ENCODE results near the gene CFL1. TPM values are rescaled to one million over a fixed set of nuclear protein-coding genes. Genes with fewer than 3 reads are reported as not detected.

Gene CFL1
- total and polyA plus RNA-seq, 10 of the 15 experiments (the other 5 are each of a cell fraction or from before 2014, with no cell fraction given) = 164 to 2,994 (median 1,500) TPM

- no peaks in the 10 kb centered on the region; a peak in 1 of 4 replicates for H3K27me3 ChIP-seq (replicated peaks in 1 of 2; ENCODE audit: control insufficient read depth in 2 of 2, insufficient read depth in 2 of 2, low read length in 1 of 2)
- ATAC-seq (no peak), FAIRE-seq (no peak), DNase-seq (ENCODE audit: low read depth, low spot score) (no peak)
- 63% methylated on average over 6 of the region's 6 CpGs for WGBS (ENCODE audit: insufficient coverage, insufficient replicate concordance, low lambda C conversion rate, missing lambda C conversion rate)
- no peak overlapping the region for H3K4me2 ChIP-seq (ENCODE audit: control insufficient read depth, insufficient read depth)
- ChIA-PET RAD21 (ENCODE audit: unreplicated experiment) (interaction anchor here (0.7 to 1.1 kb wide), 3 partner anchors 10 to 308 kb away, joined by 3 to 4 read pairs (median 3); no protein-coding TSS in a partner anchor), SMC1A (ENCODE audit: uncharacterized antibody, unreplicated experiment) (interaction anchor here (1.1 to 1.2 kb wide), 2 partner anchors 27 to 95 kb away, joined by 3 read pairs; partner anchors contain the start of gene KAT5), CTCF (interaction anchor here (1.0 to 3.3 kb wide), 4 partner anchors 10 to 35 kb away, joined by 3 to 19 read pairs (median 12); partner anchors contain the start of gene AP5B1), POLR2A (interaction anchor here (0.7 to 1.4 kb wide), 2 partner anchors 15 to 23 kb away, joined by 3 to 6 read pairs; no protein-coding TSS in a partner anchor)
- H2AFZ ChIP-seq (ENCODE audit: control insufficient read depth, low read depth, low read length) = no peak overlapping the region
- in situ Hi-C loops (cut with MboI) = no loop called here
- no peak overlapping the region for H3K9ac ChIP-seq (ENCODE audit: control insufficient read depth, insufficient read depth, low read length)
- no peaks in the 10 kb centered on the region for H3K36me3 ChIP-seq (ENCODE audit: control insufficient read depth in 2 of 2, insufficient read depth in 2 of 2, low read length in 1 of 2)
- no peaks in the 10 kb centered on the region for H3K79me2 ChIP-seq (ENCODE audit: control insufficient read depth, insufficient read depth, low read length)
- H3K9me3 ChIP-seq (replicated peaks; ENCODE audit: control insufficient read depth, insufficient read depth, low read length) = no peaks in the 10 kb centered on the region
- no peak overlapping the region for H3K27ac ChIP-seq (ENCODE audit: control insufficient read depth, insufficient read depth)
- no TSS peak for BruUV-seq (replicated peaks)
- H3K4me3 ChIP-seq = no peak overlapping the region
- peaks cover 15% of the 10 kb centered on the region for H3K4me1 ChIP-seq (ENCODE audit: control insufficient read depth, insufficient read depth, low read length)
- intact Hi-C loops (cut with micrococcal nuclease; ENCODE audit: unreplicated experiment) = no loop called here
- TF ChIP-seq IRF4 (IDR thresholded peaks at IDR 0.05; ENCODE audit: low read depth, low read length) = no peak
- TF ChIP-seq RCOR1 (conservative IDR thresholded peaks at IDR 0.05; ENCODE audit: low read depth, low read length) = no peak
- TF ChIP-seq ZBTB4 (CRISPR knock-in tag; IDR thresholded peaks at IDR 0.05) = no peak
- no peak for TF ChIP-seq MLLT1 (IDR thresholded peaks at IDR 0.05)
- no peak for TF ChIP-seq HDAC2 (IDR thresholded peaks at IDR 0.05)
- no peaks in the 10 kb centered on the region for H4K20me1 ChIP-seq (ENCODE audit: control insufficient read depth, insufficient read depth)
Measured at GRCh38 chr11:65806979-65807378, 51.0 kb downstream of the CFL1 start.

Other genes starting within 250 kb of the CFL1 start
Only the 7 nearest of the 26 such genes appear.
- 0.11 and 0.54 TPM in 2 replicates for gene SNX32, start 24.2 kb downstream of the CFL1 start, total RNA-seq (2014; rRNA removed)
- gene SNX32, start 24.2 kb downstream of the CFL1 start, total RNA-seq (2014; rRNA removed; fragmentation: Illumina TruSeq; extraction: Trizol) = not detected in 2 replicates
- 0.16 and 0.41 TPM in 2 replicates for gene SNX32, start 24.2 kb downstream of the CFL1 start, total RNA-seq (2021)
- gene SNX32, start 24.2 kb downstream of the CFL1 start, polyA plus RNA-seq (2011; rRNA removed) = 0.05 TPM in 1 of 2 replicates, not detected in the other
- 0.21 TPM in 1 of 2 replicates, not detected in the other for gene SNX32, start 24.2 kb downstream of the CFL1 start, polyA plus RNA-seq (2014; fragmentation: Illumina TruSeq; extraction: Trizol)
- gene SNX32, start 24.2 kb downstream of the CFL1 start, polyA plus RNA-seq (2014; fragmentation: Nextera tagmentation; extraction: Ambion mirVana) = under 1 TPM; 0.04 to 0.06 TPM
- 0.10 and 0.36 TPM in 2 replicates for gene SNX32, start 24.2 kb downstream of the CFL1 start, polyA plus RNA-seq (2014; rRNA removed)
- 1 to 10 TPM in 1 of 2 experiments, under 1 TPM in 1; 0.67 to 1.5 TPM for gene SNX32, start 24.2 kb downstream of the CFL1 start, polyA plus RNA-seq (2016; fragmentation: Nextera tagmentation; extraction: Ambion mirVana)
- gene MUS81, start 2.3 kb upstream of the CFL1 start, total RNA-seq (2014; rRNA removed) = 59.1 and 67.7 TPM in 2 replicates
- 32.4 and 33.0 TPM in 2 replicates for gene MUS81, start 2.3 kb upstream of the CFL1 start, total RNA-seq (2014; rRNA removed; fragmentation: Illumina TruSeq; extraction: Trizol)
- gene MUS81, start 2.3 kb upstream of the CFL1 start, total RNA-seq (2021) = 68.5 and 76.1 TPM in 2 replicates
- 28.8 and 39.3 TPM in 2 replicates for gene MUS81, start 2.3 kb upstream of the CFL1 start, polyA plus RNA-seq (2011; rRNA removed)
- gene MUS81, start 2.3 kb upstream of the CFL1 start, polyA plus RNA-seq (2014; fragmentation: Illumina TruSeq; extraction: Trizol) = 10.7 and 31.9 TPM in 2 replicates
- 10 to 100 TPM; 11.8 to 22.9 TPM for gene MUS81, start 2.3 kb upstream of the CFL1 start, polyA plus RNA-seq (2014; fragmentation: Nextera tagmentation; extraction: Ambion mirVana)
- 70.7 and 81.2 TPM in 2 replicates for gene MUS81, start 2.3 kb upstream of the CFL1 start, polyA plus RNA-seq (2014; rRNA removed)
- 10 to 100 TPM; 57.6 to 65.1 TPM for gene MUS81, start 2.3 kb upstream of the CFL1 start, polyA plus RNA-seq (2016; fragmentation: Nextera tagmentation; extraction: Ambion mirVana)
- 2.3 and 2.6 TPM in 2 replicates for gene EFEMP2, start 14.6 kb upstream of the CFL1 start, total RNA-seq (2014; rRNA removed)
- gene EFEMP2, start 14.6 kb upstream of the CFL1 start, total RNA-seq (2014; rRNA removed; fragmentation: Illumina TruSeq; extraction: Trizol) = 0.94 and 1.7 TPM in 2 replicates
- 2.3 and 2.4 TPM in 2 replicates for gene EFEMP2, start 14.6 kb upstream of the CFL1 start, total RNA-seq (2021)
- 8.5 and 13.2 TPM in 2 replicates for gene EFEMP2, start 14.6 kb upstream of the CFL1 start, polyA plus RNA-seq (2011; rRNA removed)
- 0.96 and 1.3 TPM in 2 replicates for gene EFEMP2, start 14.6 kb upstream of the CFL1 start, polyA plus RNA-seq (2014; fragmentation: Illumina TruSeq; extraction: Trizol)
- under 1 TPM in 1 of 2 experiments, not detected in 1; 0.24 TPM for gene EFEMP2, start 14.6 kb upstream of the CFL1 start, polyA plus RNA-seq (2014; fragmentation: Nextera tagmentation; extraction: Ambion mirVana)
- 3.0 and 3.5 TPM in 2 replicates for gene EFEMP2, start 14.6 kb upstream of the CFL1 start, polyA plus RNA-seq (2014; rRNA removed)
- 1 to 10 TPM in 1 of 2 experiments, under 1 TPM in 1; 0.70 to 1.3 TPM for gene EFEMP2, start 14.6 kb upstream of the CFL1 start, polyA plus RNA-seq (2016; fragmentation: Nextera tagmentation; extraction: Ambion mirVana)
- gene CTSW, start 21.7 kb upstream of the CFL1 start, total RNA-seq (2014; rRNA removed) = 1.4 and 2.9 TPM in 2 replicates
- 1.5 and 1.7 TPM in 2 replicates for gene CTSW, start 21.7 kb upstream of the CFL1 start, total RNA-seq (2014; rRNA removed; fragmentation: Illumina TruSeq; extraction: Trizol)
- gene CTSW, start 21.7 kb upstream of the CFL1 start, total RNA-seq (2021) = 1.5 and 1.9 TPM in 2 replicates
- 7.0 and 12.0 TPM in 2 replicates for gene CTSW, start 21.7 kb upstream of the CFL1 start, polyA plus RNA-seq (2011; rRNA removed)
- gene CTSW, start 21.7 kb upstream of the CFL1 start, polyA plus RNA-seq (2014; fragmentation: Illumina TruSeq; extraction: Trizol) = 0.43 and 1.7 TPM in 2 replicates
- 1 to 10 TPM in 1 of 2 experiments, under 1 TPM in 1; 0.53 to 1.6 TPM for gene CTSW, start 21.7 kb upstream of the CFL1 start, polyA plus RNA-seq (2014; fragmentation: Nextera tagmentation; extraction: Ambion mirVana)
- gene CTSW, start 21.7 kb upstream of the CFL1 start, polyA plus RNA-seq (2014; rRNA removed) = 1.7 and 3.3 TPM in 2 replicates
- gene CTSW, start 21.7 kb upstream of the CFL1 start, polyA plus RNA-seq (2016; fragmentation: Nextera tagmentation; extraction: Ambion mirVana) = 1 to 10 TPM in 1 of 2 experiments, under 1 TPM in 1; 0.92 to 1.1 TPM
- gene FIBP, start 30.3 kb upstream of the CFL1 start, total RNA-seq (2014; rRNA removed) = 144 and 155 TPM in 2 replicates
- 78.4 and 82.8 TPM in 2 replicates for gene FIBP, start 30.3 kb upstream of the CFL1 start, total RNA-seq (2014; rRNA removed; fragmentation: Illumina TruSeq; extraction: Trizol)
- 100.0 and 103 TPM in 2 replicates for gene FIBP, start 30.3 kb upstream of the CFL1 start, total RNA-seq (2021)
- 79.6 and 89.1 TPM in 2 replicates for gene FIBP, start 30.3 kb upstream of the CFL1 start, polyA plus RNA-seq (2011; rRNA removed)
- gene FIBP, start 30.3 kb upstream of the CFL1 start, polyA plus RNA-seq (2014; fragmentation: Illumina TruSeq; extraction: Trizol) = 59.8 and 78.7 TPM in 2 replicates
- 10 to 100 TPM; 65.1 to 80.7 TPM for gene FIBP, start 30.3 kb upstream of the CFL1 start, polyA plus RNA-seq (2014; fragmentation: Nextera tagmentation; extraction: Ambion mirVana)
- gene FIBP, start 30.3 kb upstream of the CFL1 start, polyA plus RNA-seq (2014; rRNA removed) = 169 and 197 TPM in 2 replicates
- gene FIBP, start 30.3 kb upstream of the CFL1 start, polyA plus RNA-seq (2016; fragmentation: Nextera tagmentation; extraction: Ambion mirVana) = 100 to 1,000 TPM; 176 to 182 TPM
- 93.5 and 114 TPM in 2 replicates for gene CCDC85B, start 32.5 kb upstream of the CFL1 start, total RNA-seq (2014; rRNA removed)
- gene CCDC85B, start 32.5 kb upstream of the CFL1 start, total RNA-seq (2014; rRNA removed; fragmentation: Illumina TruSeq; extraction: Trizol) = 2.1 and 2.9 TPM in 2 replicates
- 92.0 and 92.1 TPM in 2 replicates for gene CCDC85B, start 32.5 kb upstream of the CFL1 start, total RNA-seq (2021)
- 2.0 and 7.0 TPM in 2 replicates for gene CCDC85B, start 32.5 kb upstream of the CFL1 start, polyA plus RNA-seq (2011; rRNA removed)
- gene CCDC85B, start 32.5 kb upstream of the CFL1 start, polyA plus RNA-seq (2014; fragmentation: Illumina TruSeq; extraction: Trizol) = 0.32 TPM in 1 of 2 replicates, not detected in the other
- gene CCDC85B, start 32.5 kb upstream of the CFL1 start, polyA plus RNA-seq (2014; fragmentation: Nextera tagmentation; extraction: Ambion mirVana) = 1 to 10 TPM in 1 of 2 experiments, under 1 TPM in 1; 0.35 to 1.1 TPM
- gene CCDC85B, start 32.5 kb upstream of the CFL1 start, polyA plus RNA-seq (2014; rRNA removed) = 94.2 and 119 TPM in 2 replicates
- gene CCDC85B, start 32.5 kb upstream of the CFL1 start, polyA plus RNA-seq (2016; fragmentation: Nextera tagmentation; extraction: Ambion mirVana) = 100 to 1,000 TPM in 1 of 2 experiments, 10 to 100 TPM in 1; 94.6 to 114 TPM
- gene FOSL1, start 42.2 kb upstream of the CFL1 start, total RNA-seq (2014; rRNA removed) = 2.1 TPM in 2 replicates
- 0.92 and 1.3 TPM in 2 replicates for gene FOSL1, start 42.2 kb upstream of the CFL1 start, total RNA-seq (2014; rRNA removed; fragmentation: Illumina TruSeq; extraction: Trizol)
- 3.8 and 4.3 TPM in 2 replicates for gene FOSL1, start 42.2 kb upstream of the CFL1 start, total RNA-seq (2021)
- 0.76 and 1.3 TPM in 2 replicates for gene FOSL1, start 42.2 kb upstream of the CFL1 start, polyA plus RNA-seq (2011; rRNA removed)
- gene FOSL1, start 42.2 kb upstream of the CFL1 start, polyA plus RNA-seq (2014; fragmentation: Illumina TruSeq; extraction: Trizol) = 2.4 and 2.8 TPM in 2 replicates
- under 1 TPM; 0.82 to 0.90 TPM for gene FOSL1, start 42.2 kb upstream of the CFL1 start, polyA plus RNA-seq (2014; fragmentation: Nextera tagmentation; extraction: Ambion mirVana)
- 2.0 and 2.4 TPM in 2 replicates for gene FOSL1, start 42.2 kb upstream of the CFL1 start, polyA plus RNA-seq (2014; rRNA removed)
- gene FOSL1, start 42.2 kb upstream of the CFL1 start, polyA plus RNA-seq (2016; fragmentation: Nextera tagmentation; extraction: Ambion mirVana) = 1 to 10 TPM; 5.0 to 5.4 TPM

All from GM12878 (cell line).